ENCODE data around the gene MAP2. TPM values are rescaled to one million over a fixed set of nuclear protein-coding genes. Genes with fewer than 3 reads are reported as not detected.
A peak's percentile ranks its signal among the peaks of the same experiment; 100 is the strongest.
"Not testable (repeated sequence)": the region's sequence is repeated elsewhere in the genome, so short reads cannot be mapped to it uniquely, and the experiment has no call there.

Gene MAP2
- total and polyA plus RNA-seq, 2 donors from 2014 or later: 3.6 to 11.4 TPM

DNA sequence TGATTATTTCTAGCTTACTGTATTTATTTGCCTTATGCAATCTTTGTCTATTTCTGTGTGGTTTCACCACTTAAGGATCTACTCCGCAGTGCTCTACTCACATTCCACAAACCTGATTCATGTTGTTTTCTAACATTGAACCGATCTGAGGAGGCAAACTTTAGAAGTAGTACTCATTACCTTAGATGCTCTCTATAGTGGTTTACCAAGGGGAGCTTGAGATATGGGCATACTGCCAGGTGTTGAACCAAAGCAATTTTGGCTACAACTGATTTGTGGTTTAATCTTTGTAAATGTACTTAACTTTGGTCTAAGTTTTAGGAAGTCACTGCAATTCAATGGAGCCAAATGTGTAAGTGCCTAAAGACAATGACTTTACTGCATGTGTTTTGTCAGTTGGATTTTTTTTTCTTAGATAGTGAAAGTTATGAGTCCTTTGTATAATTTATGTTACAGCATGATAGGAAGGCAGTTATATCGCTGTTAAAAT is 50.1 kb downstream of the MAP2 start:
- H3K27ac ChIP-seq (ENCODE audit: low read depth in 2 of 2, low read length in 2 of 2): no peak overlapping the region
- no peak for TF ChIP-seq CTCF (IDR thresholded peaks at IDR 0.05; ENCODE audit: borderline replicate concordance, extremely low read depth, insufficient read depth)
- FAIRE-seq (no peak), DNase-seq (peak in 1 of 5 donors; percentile 26)
- intact Hi-C loops (cut with DNase I): no loop called here
- no peak overlapping the region for H3K4me3 ChIP-seq (ENCODE audit: low read length in 3 of 3)
- no peaks in the 10 kb centered on the region for H3K4me1 ChIP-seq (ENCODE audit: control insufficient read depth in 2 of 3, insufficient read depth in 2 of 3, low read depth in 1 of 3, low read length in 3 of 3)
- H3K36me3 ChIP-seq (ENCODE audit: control insufficient read depth in 2 of 3, insufficient read depth in 3 of 3, low read length in 3 of 3): no peaks in the 10 kb centered on the region
- H3K27me3 ChIP-seq (ENCODE audit: control insufficient read depth, insufficient read depth, low read length): no peaks in the 10 kb centered on the region
- no peak overlapping the region for H3K9ac ChIP-seq (ENCODE audit: low read length in 3 of 3)
- no peaks in the 10 kb centered on the region for H3K9me3 ChIP-seq (ENCODE audit: control insufficient read depth in 2 of 3, insufficient read depth in 1 of 3, low read length in 3 of 3)

- H3K9ac ChIP-seq (ENCODE audit: low read length in 3 of 3): no peak overlapping the region
- H3K9me3 ChIP-seq (ENCODE audit: control insufficient read depth in 2 of 3, insufficient read depth in 1 of 3, low read length in 3 of 3): no peaks in the 10 kb centered on the region
- FAIRE-seq (no peak), DNase-seq (no peak)
- no peak for TF ChIP-seq CTCF (IDR thresholded peaks at IDR 0.05; ENCODE audit: borderline replicate concordance, extremely low read depth, insufficient read depth)
- no peak overlapping the region for H3K4me3 ChIP-seq (ENCODE audit: low read length in 3 of 3)
- H3K4me1 ChIP-seq (ENCODE audit: control insufficient read depth in 2 of 3, insufficient read depth in 2 of 3, low read depth in 1 of 3, low read length in 3 of 3): no peaks in the 10 kb centered on the region
- H3K27me3 ChIP-seq (ENCODE audit: control insufficient read depth, insufficient read depth, low read length): no peaks in the 10 kb centered on the region
- no peaks in the 10 kb centered on the region for H3K36me3 ChIP-seq (ENCODE audit: control insufficient read depth in 2 of 3, insufficient read depth in 3 of 3, low read length in 3 of 3)
- H3K27ac ChIP-seq (ENCODE audit: low read depth in 2 of 2, low read length in 2 of 2): no peak overlapping the region
- intact Hi-C loops (cut with DNase I): no loop called here
Observed at GRCh38 chr2:209474960-209475359, 51.1 kb downstream of the MAP2 start.

DNA sequence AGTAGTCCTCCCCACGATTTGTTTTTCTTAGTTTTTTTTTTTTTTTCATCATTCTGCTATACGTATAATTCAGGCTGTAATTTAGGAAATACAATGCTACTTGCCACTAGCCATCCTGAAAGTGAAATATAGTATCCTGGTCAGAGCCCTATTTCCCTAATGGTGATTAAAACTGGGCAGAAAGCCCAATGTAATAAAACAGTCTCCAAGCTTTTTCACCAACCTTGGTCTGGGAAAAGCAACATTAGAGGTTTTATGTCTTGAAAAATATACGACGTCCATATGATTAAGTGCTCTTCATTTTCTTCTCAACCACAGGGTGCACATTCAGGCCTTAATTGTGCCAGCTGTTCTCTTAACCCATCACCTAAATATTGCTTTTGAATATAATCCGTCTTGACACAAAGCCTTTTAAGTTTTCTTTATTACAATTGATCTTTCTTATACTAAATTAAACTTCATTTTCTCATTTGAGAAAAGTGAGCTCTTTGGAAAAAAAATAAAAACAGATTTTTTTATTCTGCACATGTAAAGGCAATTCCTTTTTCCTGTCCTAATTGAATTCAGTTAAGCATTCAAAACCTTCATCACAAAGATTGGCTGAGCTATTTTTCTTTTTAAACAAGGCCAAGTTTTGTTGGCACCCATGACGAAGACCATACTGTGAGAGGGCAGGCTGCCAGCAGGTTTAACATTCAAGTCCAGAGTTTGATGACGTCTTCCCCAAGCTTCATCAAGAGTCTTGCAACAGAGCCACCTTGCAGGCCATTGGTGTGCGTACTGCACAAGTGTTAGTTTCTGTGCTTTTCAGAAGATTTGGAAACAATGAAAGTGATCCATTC is 52.7 kb downstream of the MAP2 start:
- Histone ChIP-seq H3K9ac (ENCODE audit: low read length in 3 of 3) (no peak overlapping the region), H3K4me1 (ENCODE audit: control insufficient read depth in 2 of 3, insufficient read depth in 2 of 3, low read depth in 1 of 3, low read length in 3 of 3) (no peaks in the 10 kb centered on the region), H3K36me3 (ENCODE audit: control insufficient read depth in 2 of 3, insufficient read depth in 3 of 3, low read length in 3 of 3) (no peaks in the 10 kb centered on the region), H3K27ac (ENCODE audit: low read depth in 2 of 2, low read length in 2 of 2) (no peak overlapping the region), H3K27me3 (ENCODE audit: control insufficient read depth, insufficient read depth, low read length) (no peaks in the 10 kb centered on the region), H3K9me3 (ENCODE audit: control insufficient read depth in 2 of 3, insufficient read depth in 1 of 3, low read length in 3 of 3) (no peaks in the 10 kb centered on the region), H3K4me3 (ENCODE audit: low read length in 3 of 3) (no peak overlapping the region)
- TF ChIP-seq CTCF (IDR thresholded peaks at IDR 0.05; ENCODE audit: borderline replicate concordance, extremely low read depth, insufficient read depth): no peak
- no peak for FAIRE-seq
- peak in 4 of 5 donors; percentile 50 to 96 (median 77) for DNase-seq
- intact Hi-C loops (cut with DNase I): no loop called here

GRCh38 chr2:209492296-209492695 is 68.4 kb downstream of the MAP2 start:
- H3K9me3 ChIP-seq (ENCODE audit: control insufficient read depth in 2 of 3, insufficient read depth in 1 of 3, low read length in 3 of 3); intact Hi-C loops (cut with DNase I); DNase-seq; H3K9ac ChIP-seq (ENCODE audit: low read length in 3 of 3); H3K36me3 ChIP-seq (ENCODE audit: control insufficient read depth in 2 of 3, insufficient read depth in 3 of 3, low read length in 3 of 3); H3K27ac ChIP-seq (ENCODE audit: low read depth in 2 of 2, low read length in 2 of 2); H3K27me3 ChIP-seq (ENCODE audit: control insufficient read depth, insufficient read depth, low read length); FAIRE-seq; H3K4me1 ChIP-seq (ENCODE audit: control insufficient read depth in 2 of 3, insufficient read depth in 2 of 3, low read depth in 1 of 3, low read length in 3 of 3); H3K4me3 ChIP-seq (ENCODE audit: low read length in 3 of 3): not testable (repeated sequence)

DNA sequence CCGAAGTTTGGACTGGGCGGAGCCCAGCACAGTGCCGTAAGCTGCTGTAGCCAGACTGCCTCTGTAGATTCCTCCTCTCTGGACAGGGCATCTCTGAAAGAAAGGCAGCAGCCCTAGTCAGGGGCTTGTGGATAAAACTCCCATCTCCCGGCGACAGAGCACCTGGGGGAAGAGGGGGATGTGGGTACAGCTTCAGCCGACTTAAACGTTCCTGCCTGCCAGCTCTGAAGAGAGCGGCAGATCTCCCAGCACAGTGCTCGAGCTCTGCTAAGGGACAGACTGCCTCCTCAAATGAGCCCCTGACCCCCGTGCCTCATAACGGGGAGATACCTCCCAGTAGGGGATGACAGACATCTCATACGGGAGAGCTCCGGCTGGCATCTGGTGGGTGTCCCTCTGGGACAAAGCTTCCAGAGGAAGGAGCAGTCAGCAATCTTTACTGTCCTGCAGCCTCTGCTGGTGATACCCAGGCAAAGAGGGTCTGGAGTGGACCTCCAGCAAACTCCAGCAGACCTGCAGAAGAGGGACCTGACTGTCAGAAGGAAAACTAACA is 71.3 kb downstream of the MAP2 start:
- DNase-seq; intact Hi-C loops (cut with DNase I); H3K9me3 ChIP-seq (ENCODE audit: control insufficient read depth in 2 of 3, insufficient read depth in 1 of 3, low read length in 3 of 3); H3K4me3 ChIP-seq (ENCODE audit: low read length in 3 of 3); H3K4me1 ChIP-seq (ENCODE audit: control insufficient read depth in 2 of 3, insufficient read depth in 2 of 3, low read depth in 1 of 3, low read length in 3 of 3); H3K27me3 ChIP-seq (ENCODE audit: control insufficient read depth, insufficient read depth, low read length); H3K36me3 ChIP-seq (ENCODE audit: control insufficient read depth in 2 of 3, insufficient read depth in 3 of 3, low read length in 3 of 3); FAIRE-seq; H3K9ac ChIP-seq (ENCODE audit: low read length in 3 of 3): not testable (repeated sequence)
- H3K27ac ChIP-seq (ENCODE audit: low read depth in 2 of 2, low read length in 2 of 2): peak overlapping the region in 1 of 2 donors; percentile 72
